ENCODE results near the gene SKAP1.

Gene SKAP1

GRCh38 chr17:48244814-48245213 is 185.2 kb downstream of the SKAP1 start:
- DNase-seq (ENCODE audit: low read depth) = no peak

GRCh38 chr17:48244121-48244711 is 185.8 kb downstream of the SKAP1 start:
- no peak for DNase-seq (ENCODE audit: low read depth)

GRCh38 chr17:48241770-48242497 is 188.1 kb downstream of the SKAP1 start:
- no peak for DNase-seq (ENCODE audit: low read depth)

GRCh38 chr17:48241131-48241591 is 188.9 kb downstream of the SKAP1 start:
- no peak for DNase-seq (ENCODE audit: low read depth)

- DNase-seq (ENCODE audit: low read depth) = no peak
Measured at GRCh38 chr17:48240562-48241130, 189.4 kb downstream of the SKAP1 start.

- DNase-seq (ENCODE audit: low read depth) = no peak
Measured at GRCh38 chr17:48240122-48240521, 189.9 kb downstream of the SKAP1 start.

GRCh38 chr17:48239603-48239995 is 190.4 kb downstream of the SKAP1 start:
- no peak for DNase-seq (ENCODE audit: low read depth)

- no peak for DNase-seq (ENCODE audit: low read depth)
Measured at GRCh38 chr17:48238933-48239602, 190.9 kb downstream of the SKAP1 start.

- no peak for DNase-seq (ENCODE audit: low read depth)
Measured at GRCh38 chr17:48237456-48237855, 192.6 kb downstream of the SKAP1 start.

GRCh38 chr17:48236681-48237134 is 193.3 kb downstream of the SKAP1 start:
- no peak for DNase-seq (ENCODE audit: low read depth)

GRCh38 chr17:48234922-48235321 is 195.1 kb downstream of the SKAP1 start:
- DNase-seq (ENCODE audit: low read depth) = no peak

GRCh38 chr17:48231995-48232959 is 197.7 kb downstream of the SKAP1 start:
- DNase-seq (ENCODE audit: low read depth) = no peak

GRCh38 chr17:48229936-48230335 is 200.1 kb downstream of the SKAP1 start:
- no peak for DNase-seq (ENCODE audit: low read depth)

- no peak for DNase-seq (ENCODE audit: low read depth)
Measured at GRCh38 chr17:48228720-48229119, 201.3 kb downstream of the SKAP1 start.

- DNase-seq (ENCODE audit: low read depth) = no peak
Measured at GRCh38 chr17:48225725-48226567, 204.1 kb downstream of the SKAP1 start.

GRCh38 chr17:48223945-48224344 is 206.1 kb downstream of the SKAP1 start:
- no peak for DNase-seq (ENCODE audit: low read depth)

GRCh38 chr17:48219617-48220016 is 210.4 kb downstream of the SKAP1 start:
- DNase-seq (ENCODE audit: low read depth) = no peak

- no peak for DNase-seq (ENCODE audit: low read depth)
Measured at GRCh38 chr17:48215583-48216139, 214.4 kb downstream of the SKAP1 start.

GRCh38 chr17:48213797-48214196 is 216.2 kb downstream of the SKAP1 start:
- DNase-seq (ENCODE audit: low read depth) = no peak

- no peak for DNase-seq (ENCODE audit: low read depth)
Measured at GRCh38 chr17:48211787-48212186, 218.2 kb downstream of the SKAP1 start.
